IMR-90 (cell line): ENCODE results near the gene ZNF608. TPM values are rescaled to one million over a fixed set of nuclear protein-coding genes. Genes with fewer than 3 reads are reported as not detected.

ENCODE experiments used
- ATAC-seq: fragments of 200-7000 bp; cut with Tn5 transposase; 2 replicates; pipeline ENCODE4 v1.9.1; 2020; ENCODE audit warnings: low read depth, mild to moderate bottlenecking, moderate library complexity
- BruUV-seq: library from RNA; stranded (reverse); fragments of 400-500 nt; replicated peaks from 2 replicates; lab custom pipeline; 2021; lab: Mats Ljungman, UMichigan
- CTCF ChIA-PET: fragments of 300-600 bp; formaldehyde crosslinking; extraction: SDS; loops from one replicate; lab custom pipeline; 2021; ENCODE audit warnings: antibody characterized with exemption; lab: Yijun Ruan, JAX
- POLR2A ChIA-PET: fragments of 300-600 bp; sonication (Branson Sonifier 250); formaldehyde crosslinking; loops from one replicate; lab custom pipeline; 2022; ENCODE audit warnings: antibody characterized with exemption; ENCODE audit not compliant: unreplicated experiment; lab: Charles Lee
- DNase-seq: peaks from one replicate; pipeline ENCODE4 v3.0.0; 2013
- H2AFZ ChIP-seq: replicated peaks from 2 replicates; pipeline ENCODE3; 2013; ENCODE audit warnings: low read length, mild to moderate bottlenecking; ENCODE audit not compliant: poor library complexity
- H2AK5ac ChIP-seq: 2 replicates; pipeline ENCODE4 v1.6.1; 2013; ENCODE audit warnings: low read depth, low read length, inconsistent platforms
- H2AK9ac ChIP-seq: replicated peaks from 2 replicates; pipeline ENCODE3; 2013; ENCODE audit warnings: mild to moderate bottlenecking, low read depth, low read length, moderate library complexity; ENCODE audit not compliant: poor library complexity
- H2BK120ac ChIP-seq: 2 replicates; pipeline ENCODE4 v1.6.1; 2013; ENCODE audit warnings: low read depth, low read length, inconsistent platforms
- H2BK15ac ChIP-seq: 3 replicates; pipeline ENCODE4 v1.6.1; 2013; ENCODE audit warnings: low read depth, low read length, inconsistent platforms
- H2BK20ac ChIP-seq: 2 replicates; pipeline ENCODE4 v1.6.1; 2013; ENCODE audit warnings: low read depth, mild to moderate bottlenecking, inconsistent platforms, low read length, moderate library complexity
- H2BK5ac ChIP-seq: 2 replicates; pipeline ENCODE4 v1.6.1; 2013; ENCODE audit warnings: mild to moderate bottlenecking, low read depth, low read length, inconsistent platforms; ENCODE audit not compliant: poor library complexity, severe bottlenecking
- H3K14ac ChIP-seq: replicated peaks from 2 replicates; pipeline ENCODE4 v1.6.1; 2013; ENCODE audit warnings: low read depth, low read length, inconsistent platforms
- H3K18ac ChIP-seq: 2 replicates; pipeline ENCODE4 v1.6.1; 2013; ENCODE audit warnings: low read depth, low read length, control low read depth
- H3K23ac ChIP-seq: 2 replicates; pipeline ENCODE4 v1.6.1; 2013; ENCODE audit warnings: low read depth, low read length, inconsistent platforms
- H3K27ac ChIP-seq: 2 replicates; pipeline ENCODE4 v1.5.1; 2013; ENCODE audit warnings: mild to moderate bottlenecking, control low read depth, low read length; ENCODE audit not compliant: insufficient read depth
- H3K27me3 ChIP-seq: 2 replicates; pipeline ENCODE4 v1.6.1; 2013; ENCODE audit warnings: low read length; ENCODE audit not compliant: control insufficient read depth, insufficient read depth
- H3K36me3 ChIP-seq: 2 replicates; pipeline ENCODE4 v1.6.1; 2013; ENCODE audit warnings: low read length, mixed read lengths; ENCODE audit not compliant: control insufficient read depth, insufficient read depth
- H3K4ac ChIP-seq: 2 replicates; pipeline ENCODE4 v1.6.1; 2013; ENCODE audit warnings: low read depth, low read length, inconsistent platforms
- H3K4me1 ChIP-seq: 2 replicates; pipeline ENCODE4 v1.6.1; 2013; ENCODE audit warnings: low read length, mixed read lengths; ENCODE audit not compliant: control insufficient read depth, insufficient read depth
- H3K4me2 ChIP-seq: 2 replicates; pipeline ENCODE4 v1.6.1; 2013; ENCODE audit warnings: low read depth, mild to moderate bottlenecking, control low read depth, low read length, moderate library complexity
- H3K4me3 ChIP-seq: 2 replicates; pipeline ENCODE4 v1.5.1; 2013; ENCODE audit warnings: low read depth, mild to moderate bottlenecking, control low read depth, low read length, moderate library complexity; ENCODE audit not compliant: insufficient read depth
- H3K56ac ChIP-seq: 2 replicates; pipeline ENCODE4 v1.6.1; 2013; ENCODE audit warnings: low read length, inconsistent platforms; ENCODE audit not compliant: insufficient read depth; ENCODE audit errors: extremely low read depth
- H3K79me1 ChIP-seq, 2 experiments: 2 replicates each; pipeline ENCODE4 v1.6.1; 2013; ENCODE audit warnings: low read length in 2 of 2, inconsistent platforms in 1 of 2, low read depth in 1 of 2
- H3K9ac ChIP-seq: 2 replicates; pipeline ENCODE4 v1.6.1; 2013; ENCODE audit warnings: low read depth, low read length, control low read depth
- H3K9me1 ChIP-seq: 2 replicates; pipeline ENCODE4 v1.6.1; 2013; ENCODE audit warnings: low read length, inconsistent platforms; ENCODE audit not compliant: insufficient read depth
- H3K9me3 ChIP-seq: 2 replicates; pipeline ENCODE4 v1.6.1; 2013; ENCODE audit warnings: low read length; ENCODE audit not compliant: control insufficient read depth, insufficient read depth
- H4K20me1 ChIP-seq: 2 replicates; pipeline ENCODE4 v1.6.1; 2013; ENCODE audit warnings: low read length, inconsistent platforms; ENCODE audit not compliant: insufficient read depth
- H4K5ac ChIP-seq: 2 replicates; pipeline ENCODE4 v1.6.1; 2013; ENCODE audit warnings: mild to moderate bottlenecking, low read depth, low read length, control low read depth
- H4K8ac ChIP-seq, 2 experiments: 2 replicates each; pipeline ENCODE4 v1.6.1; 2013; ENCODE audit warnings: low read depth in 2 of 2, low read length in 2 of 2, control low read depth in 1 of 2, inconsistent platforms in 1 of 2
- H4K91ac ChIP-seq: 2 replicates; pipeline ENCODE4 v1.6.1; 2013; ENCODE audit warnings: low read depth, low read length, inconsistent platforms; ENCODE audit not compliant: insufficient read depth
- BHLHE40 ChIP-seq: fragments of 150-350 bp; IDR thresholded peaks from 2 replicates; pipeline ENCODE4 v1.6.1; 2016; ENCODE audit warnings: mild to moderate bottlenecking, low read depth, low read length
- CEBPB ChIP-seq: IDR thresholded peaks from 2 replicates; pipeline ENCODE4 v1.6.1; 2012; ENCODE audit warnings: low read depth, low read length, improper control_type of control experiment
- CHD1 ChIP-seq: IDR thresholded peaks from 2 replicates; pipeline ENCODE4 v1.6.1; 2012; ENCODE audit warnings: low read depth, low read length, improper control_type of control experiment
- FOS ChIP-seq: fragments of 150-350 bp; IDR thresholded peaks from 2 replicates; pipeline ENCODE4 v1.6.1; 2016; ENCODE audit warnings: low read depth, low read length
- MAFK ChIP-seq: IDR thresholded peaks from 2 replicates; pipeline ENCODE4 v1.6.1; 2012; ENCODE audit warnings: low read depth, low read length, improper control_type of control experiment
- MXI1 ChIP-seq: IDR thresholded peaks from 2 replicates; pipeline ENCODE4 v1.6.1; 2012; ENCODE audit warnings: low read depth, mild to moderate bottlenecking, low read length, moderate library complexity, borderline replicate concordance
- POLR2A ChIP-seq: IDR thresholded peaks from 2 replicates; pipeline ENCODE4 v1.6.1; 2012; ENCODE audit warnings: mild to moderate bottlenecking, low read depth, low read length
- RAD21 ChIP-seq: IDR thresholded peaks from 2 replicates; pipeline ENCODE4 v1.6.1; 2012; ENCODE audit warnings: low read length, improper control_type of control experiment
- RCOR1 ChIP-seq: IDR thresholded peaks from 2 replicates; pipeline ENCODE4 v1.6.1; 2012; ENCODE audit warnings: mild to moderate bottlenecking, low read length, improper control_type of control experiment; ENCODE audit not compliant: insufficient replicate concordance
- RFX5 ChIP-seq: IDR thresholded peaks from 2 replicates; pipeline ENCODE4 v1.8.0; 2012; ENCODE audit warnings: low read depth, mild to moderate bottlenecking, low read length, moderate library complexity
- SMC3 ChIP-seq: fragments of 150-350 bp; IDR thresholded peaks from 2 replicates; pipeline ENCODE4 v1.6.1; 2016; ENCODE audit warnings: low read depth, mild to moderate bottlenecking, antibody characterized with exemption, low read length, moderate library complexity
- WGBS, 2 experiments: methylation state at CpG; one replicate each; pipeline versions ENCODE4 v1.1.5 to v1.1.7; 2013; ENCODE audit warnings: missing lambda C conversion rate in 2 of 2; ENCODE audit not compliant: insufficient read length in 1 of 2; ENCODE audit errors: extremely low coverage in 2 of 2; 5-methylcytosine and 5-hydroxymethylcytosine counted together
- dilution Hi-C: fragments of 300-500 bp; cut with HindIII; formaldehyde crosslinking; loops from one replicate; pipeline ENCODE4 v1.14.3; 2018; ENCODE audit warnings: low sequenced_read_pairs; ENCODE audit not compliant: unreplicated experiment
- in situ Hi-C: fragments of 300-500 bp; cut with MboI; formaldehyde crosslinking; loops from 3 replicates; pipeline ENCODE4 v1.14.3; 2019; ENCODE audit warnings: low sequenced_read_pairs, inconsistent platforms, mixed read lengths
- intact Hi-C: fragments of 100-400 bp; cut with micrococcal nuclease; formaldehyde crosslinking; loops from 2 replicates; pipeline ENCODE4 v1.10.0; 2022
- polyA plus RNA-seq, 3 experiments: library from polyadenylated mRNA; depleted of rRNA; stranded (reverse); fragments of >200 nt; gene quantifications; 2 replicates each; pipeline ENCODE4 v1.2.3, GENCODE V29; 2012; ENCODE audit warnings: low replicate concordance in 1 of 3
- total RNA-seq: library from RNA; depleted of rRNA; stranded (reverse); fragments of >200 nt; gene quantifications from 2 replicates; pipeline ENCODE4 v1.2.3, GENCODE V29; 2012
- TF ChIP-seq, protein P1 (sequence below): fragments of 150-350 bp; IDR thresholded peaks from 2 replicates; pipeline ENCODE4 v1.6.1; 2017; ENCODE audit warnings: mild to moderate bottlenecking, antibody characterized with exemption, low read length, low read depth
- TF ChIP-seq, protein P2 (sequence below): conservative IDR thresholded peaks from 2 replicates; pipeline ENCODE4 v1.5.1; 2012; ENCODE audit warnings: mild to moderate bottlenecking, low read depth, low read length, improper control_type of control experiment

ZNF608 gene
- total and polyA plus RNA-seq, 2 of the 4 experiments (the other 2 are of a cell fraction), result 9.8 to 15.1 TPM

DNA sequence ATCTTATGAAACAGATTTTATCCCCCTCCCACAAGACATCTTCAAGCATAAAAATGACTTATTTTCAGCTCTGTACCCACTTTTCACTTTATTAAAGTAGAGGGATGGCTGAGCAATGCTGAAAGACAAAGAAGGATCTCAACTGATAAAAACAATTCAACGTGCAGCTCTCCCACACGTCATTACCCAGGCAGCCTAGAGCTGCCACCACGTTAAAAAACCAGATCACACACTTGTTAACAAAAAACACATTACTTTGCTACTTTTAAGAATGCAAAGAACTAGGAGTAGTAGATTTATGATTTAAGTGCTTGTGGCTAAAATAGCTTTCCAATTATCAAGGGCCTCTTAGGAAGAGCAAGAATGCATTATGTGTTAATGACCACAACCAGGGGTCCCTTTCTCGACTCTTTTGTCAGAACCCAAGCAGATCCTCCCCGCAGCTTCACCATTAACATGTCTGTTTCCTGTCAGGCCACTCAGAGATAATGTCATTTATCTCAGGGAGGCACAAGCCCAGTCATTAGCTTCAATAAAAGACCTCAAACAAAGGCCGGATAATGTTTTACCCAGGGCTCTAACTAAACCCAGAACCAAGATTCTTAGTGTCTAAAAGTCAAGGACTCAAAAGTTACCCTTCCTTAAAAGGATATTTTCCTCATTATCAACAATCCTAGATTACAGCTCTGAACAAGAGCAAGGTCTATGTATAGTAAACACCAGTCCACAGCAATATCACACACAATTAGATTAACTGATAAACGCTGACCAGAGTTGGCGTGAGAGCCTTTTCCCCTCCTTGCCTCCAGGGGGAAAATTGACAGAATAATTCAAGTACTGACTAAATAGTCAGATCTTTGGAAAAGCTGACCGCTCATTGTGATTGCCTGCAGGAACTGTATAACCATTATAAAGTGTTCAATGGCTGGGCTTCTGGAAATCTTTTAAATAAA, 7.5 kb downstream of the ZNF608 start:
- intact Hi-C loops, result loop anchor here (5.0 kb wide), 1 partner anchor 1793 kb away; no protein-coding TSS in a partner anchor
- Histone ChIP-seq H4K91ac (no peak overlapping the region; the same call in 1 of the 2 replicates), H3K23ac (no peak overlapping the region), H3K56ac (no peak overlapping the region), H3K4me3 (no peak overlapping the region), H2BK120ac (peak overlapping the region; percentile 9; the same call in 1 of the 2 replicates), H3K27ac (no peak overlapping the region), H4K20me1 (peaks cover 6% of the 10 kb centered on the region; the same call in 1 of the 2 replicates), H2AK5ac (no peak overlapping the region), H3K4ac (no peak overlapping the region), H3K79me1 (peaks cover 15 to 46% of the 10 kb centered on the region in 2 experiments; a peak in 3 of 4 replicates), H3K9me1 (0 out of 2 replicates have a peak, but pooled peaks cover 3% of the 10 kb centered on the region), H3K4me1 (peaks cover 10% of the 10 kb centered on the region), H3K27me3 (no peaks in the 10 kb centered on the region), H3K14ac (no peak overlapping the region), H2BK5ac (no peak overlapping the region), H2BK20ac (no peak overlapping the region), H3K9ac (no peak overlapping the region), H4K5ac (no peak overlapping the region), H3K18ac (no peak overlapping the region), H2AFZ (no peak overlapping the region), H2AK9ac (no peak overlapping the region), H3K4me2 (no peak overlapping the region), H3K9me3 (no peaks in the 10 kb centered on the region), H4K8ac (no peak overlapping the region), H2BK15ac (no peak overlapping the region), H3K36me3 (peaks cover 2% of the 10 kb centered on the region; the same call in 1 of the 2 replicates)
- in situ Hi-C loops, result no loop called here
- ChIA-PET CTCF (no interaction called here), POLR2A (no interaction called here)
- TF ChIP-seq RFX5 (no peak), BHLHE40 (no peak), RAD21 (no peak), CHD1 (no peak), FOS (no peak), CEBPB (no peak), POLR2A (no peak), MAFK (no peak), SMC3 (no peak), MXI1 (no peak), RCOR1 (no peak)
- TF ChIP-seq, protein P1, sequence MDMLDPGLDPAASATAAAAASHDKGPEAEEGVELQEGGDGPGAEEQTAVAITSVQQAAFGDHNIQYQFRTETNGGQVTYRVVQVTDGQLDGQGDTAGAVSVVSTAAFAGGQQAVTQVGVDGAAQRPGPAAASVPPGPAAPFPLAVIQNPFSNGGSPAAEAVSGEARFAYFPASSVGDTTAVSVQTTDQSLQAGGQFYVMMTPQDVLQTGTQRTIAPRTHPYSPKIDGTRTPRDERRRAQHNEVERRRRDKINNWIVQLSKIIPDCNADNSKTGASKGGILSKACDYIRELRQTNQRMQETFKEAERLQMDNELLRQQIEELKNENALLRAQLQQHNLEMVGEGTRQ, result no peak
- TF ChIP-seq, protein P2, sequence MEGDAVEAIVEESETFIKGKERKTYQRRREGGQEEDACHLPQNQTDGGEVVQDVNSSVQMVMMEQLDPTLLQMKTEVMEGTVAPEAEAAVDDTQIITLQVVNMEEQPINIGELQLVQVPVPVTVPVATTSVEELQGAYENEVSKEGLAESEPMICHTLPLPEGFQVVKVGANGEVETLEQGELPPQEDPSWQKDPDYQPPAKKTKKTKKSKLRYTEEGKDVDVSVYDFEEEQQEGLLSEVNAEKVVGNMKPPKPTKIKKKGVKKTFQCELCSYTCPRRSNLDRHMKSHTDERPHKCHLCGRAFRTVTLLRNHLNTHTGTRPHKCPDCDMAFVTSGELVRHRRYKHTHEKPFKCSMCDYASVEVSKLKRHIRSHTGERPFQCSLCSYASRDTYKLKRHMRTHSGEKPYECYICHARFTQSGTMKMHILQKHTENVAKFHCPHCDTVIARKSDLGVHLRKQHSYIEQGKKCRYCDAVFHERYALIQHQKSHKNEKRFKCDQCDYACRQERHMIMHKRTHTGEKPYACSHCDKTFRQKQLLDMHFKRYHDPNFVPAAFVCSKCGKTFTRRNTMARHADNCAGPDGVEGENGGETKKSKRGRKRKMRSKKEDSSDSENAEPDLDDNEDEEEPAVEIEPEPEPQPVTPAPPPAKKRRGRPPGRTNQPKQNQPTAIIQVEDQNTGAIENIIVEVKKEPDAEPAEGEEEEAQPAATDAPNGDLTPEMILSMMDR, result no peak
- DNase-seq (no peak), ATAC-seq (no peak)
- WGBS, 2 experiments, result no CpG with 5 or more reads among the region's 9 CpGs
- BruUV-seq, result no TSS peak
- dilution Hi-C loops, result no loop called here
